ENCODE results near the gene LY6G6F.
A peak's percentile ranks its signal among the peaks of the same experiment; 100 is the strongest.
"Not testable (repeated sequence)": the region's sequence is repeated elsewhere in the genome, so short reads cannot be mapped to it uniquely, and the experiment has no call there.

The LY6G6F gene

DNA sequence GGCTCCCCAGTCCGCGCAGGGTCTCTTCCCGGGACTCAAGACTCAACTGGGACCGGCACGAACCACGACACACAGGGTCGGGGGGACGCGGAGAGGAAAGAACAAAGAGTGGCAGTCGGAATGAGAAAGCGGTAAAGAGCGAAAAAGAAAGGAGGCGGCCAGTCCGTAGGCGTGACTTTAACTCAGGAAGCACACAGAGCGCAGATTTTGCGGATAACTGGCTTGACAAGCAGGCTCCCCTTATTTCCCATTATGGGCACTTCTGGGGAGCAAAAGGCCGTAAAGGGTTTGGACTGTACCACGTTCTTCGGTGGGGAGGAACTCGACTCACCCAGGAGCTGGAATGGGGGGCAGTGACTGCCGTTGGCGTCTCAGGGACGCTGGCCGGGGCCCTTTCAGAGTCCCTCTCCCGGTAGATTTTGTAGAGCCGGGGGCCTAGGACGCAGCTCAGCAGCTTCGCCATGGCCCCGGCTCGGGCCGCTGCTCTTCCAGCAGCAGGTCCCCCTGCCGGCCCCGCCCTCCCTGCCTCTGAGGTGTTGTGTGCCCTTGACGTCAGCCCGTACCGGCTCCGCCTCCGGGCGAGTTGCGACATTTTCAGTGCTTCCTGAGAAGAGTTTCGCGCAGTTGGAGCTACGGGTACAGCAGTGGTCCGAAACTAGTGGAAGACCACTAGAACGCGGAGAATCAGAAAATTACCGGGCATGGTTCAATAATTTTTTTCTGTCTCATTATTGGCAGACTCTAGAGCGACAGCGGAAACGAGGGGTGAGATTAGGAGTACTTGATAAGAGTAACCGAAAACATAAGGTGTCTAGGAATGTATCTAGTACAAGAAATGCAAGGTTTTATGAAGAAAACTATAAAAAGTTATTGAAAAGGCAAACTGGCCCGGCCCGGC, 3.6 kb upstream of the LY6G6F start, which contains the start of gene ABHD16A:
ABHD16A (minus strand) TSS at position 506 of the 898 bp plus-strand sequence; CDS start at position 463, 43 bp downstream.
- DNase-seq: peak; percentile 98

DNA sequence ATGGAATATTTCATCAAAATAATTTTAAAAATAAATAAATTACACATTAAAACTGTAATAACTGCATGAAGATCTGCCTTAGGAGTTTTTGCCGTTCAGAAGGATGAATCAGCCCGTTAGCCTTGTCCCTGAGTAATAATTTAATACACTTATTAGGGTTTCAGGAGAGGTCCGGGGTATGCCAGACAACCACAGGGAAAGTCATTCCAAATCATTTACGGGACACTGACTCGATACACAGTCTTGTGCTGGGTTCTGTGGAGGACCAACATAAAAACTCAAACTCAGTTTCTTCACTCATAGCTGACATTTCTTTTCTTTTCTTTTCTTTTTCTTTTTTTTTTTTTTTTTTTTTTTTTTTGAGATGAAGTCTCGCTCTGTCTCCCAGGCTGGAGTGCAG, 735 bp upstream of the LY6G6F start:
- no peak for DNase-seq

DNA sequence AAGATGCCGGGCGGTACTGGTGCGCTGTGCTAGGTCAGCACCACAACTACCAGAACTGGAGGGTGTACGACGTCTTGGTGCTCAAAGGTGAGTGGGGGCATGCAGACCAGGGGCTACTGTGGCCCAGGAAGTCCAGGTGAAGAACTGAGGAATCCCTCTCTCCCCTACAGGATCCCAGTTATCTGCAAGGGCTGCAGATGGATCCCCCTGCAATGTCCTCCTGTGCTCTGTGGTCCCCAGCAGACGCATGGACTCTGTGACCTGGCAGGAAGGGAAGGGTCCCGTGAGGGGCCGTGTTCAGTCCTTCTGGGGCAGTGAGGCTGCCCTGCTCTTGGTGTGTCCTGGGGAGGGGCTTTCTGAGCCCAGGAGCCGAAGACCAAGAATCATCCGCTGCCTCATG, 1.0 kb downstream of the LY6G6F start:
- no peak for DNase-seq

DNA sequence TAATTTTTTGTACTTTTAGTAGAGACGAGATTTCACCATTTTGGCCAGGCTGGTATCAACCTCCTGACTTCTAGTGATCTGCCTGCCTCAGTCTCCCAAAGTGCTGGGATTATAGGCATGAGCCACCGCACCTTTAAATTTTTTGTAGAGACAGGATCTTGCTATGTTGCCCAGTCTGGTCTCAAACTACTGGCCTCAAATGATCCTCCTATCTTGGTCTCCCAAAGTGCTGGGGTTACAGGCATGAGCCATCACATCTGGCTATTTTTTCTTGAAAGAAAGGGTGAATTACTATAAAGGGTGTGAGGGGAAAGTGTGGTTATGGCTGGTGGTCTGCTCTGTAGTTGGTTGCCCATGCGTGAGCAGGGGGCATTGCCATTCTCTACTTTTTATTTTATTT, 1.6 kb downstream of the LY6G6F start:
- no peak for DNase-seq

DNA sequence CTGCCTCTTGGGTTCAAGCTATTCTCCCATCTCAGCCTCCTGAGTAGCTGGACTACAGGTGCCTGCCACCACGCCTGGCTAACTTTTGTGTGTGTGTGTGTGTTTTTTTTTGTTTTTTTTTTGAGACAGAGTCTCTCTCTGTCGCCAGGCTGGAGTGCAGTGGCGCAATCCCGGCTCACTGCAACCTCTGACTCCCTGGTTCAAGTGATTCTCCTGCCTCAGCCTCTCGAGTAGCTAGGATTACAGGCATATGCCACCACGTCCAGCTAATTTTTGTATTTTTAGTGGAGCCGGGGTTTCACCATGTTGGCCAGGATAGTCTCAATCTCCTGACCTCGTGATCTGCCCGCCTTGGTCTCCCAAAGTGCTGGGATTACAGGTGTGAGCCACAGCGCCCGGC, 2.5 kb downstream of the LY6G6F start:
- DNase-seq: not testable (repeated sequence)

DNA sequence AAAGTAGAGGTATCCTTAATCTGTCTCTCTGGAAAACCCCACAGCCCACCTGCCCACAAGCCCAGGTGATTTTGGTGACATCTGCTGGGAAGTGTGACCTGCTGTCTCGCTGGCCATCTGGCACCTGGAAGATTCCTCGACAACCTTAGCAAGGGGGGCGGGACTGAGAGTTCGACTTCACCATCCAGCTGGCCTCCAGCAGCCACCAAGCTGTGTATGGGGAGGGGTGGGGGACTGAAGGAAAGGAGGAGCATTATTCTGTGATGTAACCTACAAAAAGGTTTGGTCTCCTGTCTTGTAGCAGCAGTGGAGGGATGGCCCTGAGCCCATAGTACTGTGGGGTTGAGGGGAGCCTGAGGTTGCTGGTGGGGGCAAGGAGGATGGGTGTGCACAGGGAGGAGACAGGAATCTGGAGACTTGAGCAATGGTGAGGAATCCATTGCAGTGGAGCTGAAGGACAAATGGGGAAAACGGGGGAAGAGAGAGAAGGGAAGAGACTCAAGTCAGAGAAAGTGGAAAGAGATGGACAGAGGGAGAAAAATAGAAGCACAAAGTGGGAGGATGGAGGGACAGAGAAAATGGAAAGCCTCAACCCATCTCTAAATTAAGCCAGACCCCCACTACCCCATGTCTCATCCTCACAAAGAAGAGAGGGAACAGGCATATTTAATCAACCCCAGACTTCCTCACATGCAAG, 4.0 kb downstream of the LY6G6F start:
- DNase-seq: no peak

DNA sequence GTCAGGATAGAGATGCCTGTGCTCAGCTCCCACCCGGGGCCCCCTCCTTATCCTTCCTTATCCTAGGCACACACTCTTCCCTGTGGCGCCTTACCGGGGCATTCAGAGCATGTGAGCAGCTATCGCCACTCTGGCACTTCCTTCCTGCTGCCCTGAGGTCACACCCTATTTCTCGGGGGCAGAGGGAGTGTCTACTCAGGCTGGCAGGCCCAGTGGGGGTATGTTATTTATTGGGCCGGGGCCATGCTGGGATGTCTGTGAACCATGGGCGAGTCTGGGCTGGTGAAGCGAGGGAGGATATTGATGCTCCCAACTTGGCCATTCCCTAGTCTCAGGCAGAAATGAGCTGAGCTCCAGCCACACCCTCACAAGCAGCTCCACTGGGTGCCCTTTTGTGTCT, 4.6 kb downstream of the LY6G6F start:
- DNase-seq: no peak

DNA sequence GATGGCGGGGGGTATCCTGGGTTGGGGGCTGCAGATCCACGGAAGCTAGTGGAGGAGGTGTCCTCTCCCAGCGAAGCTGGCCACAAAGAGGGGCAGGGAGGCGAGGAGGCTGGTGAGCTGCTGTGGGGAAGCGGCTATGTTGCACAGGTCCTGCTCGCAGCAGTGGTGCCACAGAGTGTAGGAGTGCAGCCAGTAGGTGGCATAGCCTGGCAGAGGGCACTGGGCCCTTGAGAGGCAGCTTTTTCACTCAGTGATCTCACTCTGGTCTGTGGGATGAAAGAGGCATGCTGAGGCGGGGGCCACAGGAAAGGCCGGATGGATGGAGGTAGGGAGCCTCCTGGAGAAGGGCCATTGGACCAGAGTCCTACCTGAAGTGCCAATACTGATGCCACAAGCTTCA, 5.6 kb downstream of the LY6G6F start:
- DNase-seq: no peak

DNA sequence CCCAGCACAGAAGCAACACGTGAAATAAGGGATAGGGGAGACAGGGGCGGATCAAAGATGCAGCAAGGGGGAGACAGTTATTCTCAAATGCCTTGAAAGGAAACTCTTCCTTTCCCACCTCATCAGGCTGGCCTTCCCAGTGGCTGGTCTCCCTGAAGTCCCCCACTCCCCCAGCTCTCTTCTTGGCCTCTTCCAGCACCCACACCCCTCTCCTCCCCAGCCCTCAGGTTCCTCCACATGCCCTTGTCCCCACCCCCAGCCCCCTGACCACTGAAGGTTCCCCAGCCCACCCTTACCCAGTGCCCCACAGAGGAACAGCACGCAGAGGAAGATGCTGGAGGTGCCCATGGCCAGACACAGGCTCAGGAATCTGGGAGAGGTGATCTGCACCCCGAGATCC, 6.8 kb downstream of the LY6G6F start:
- DNase-seq: no peak

DNA sequence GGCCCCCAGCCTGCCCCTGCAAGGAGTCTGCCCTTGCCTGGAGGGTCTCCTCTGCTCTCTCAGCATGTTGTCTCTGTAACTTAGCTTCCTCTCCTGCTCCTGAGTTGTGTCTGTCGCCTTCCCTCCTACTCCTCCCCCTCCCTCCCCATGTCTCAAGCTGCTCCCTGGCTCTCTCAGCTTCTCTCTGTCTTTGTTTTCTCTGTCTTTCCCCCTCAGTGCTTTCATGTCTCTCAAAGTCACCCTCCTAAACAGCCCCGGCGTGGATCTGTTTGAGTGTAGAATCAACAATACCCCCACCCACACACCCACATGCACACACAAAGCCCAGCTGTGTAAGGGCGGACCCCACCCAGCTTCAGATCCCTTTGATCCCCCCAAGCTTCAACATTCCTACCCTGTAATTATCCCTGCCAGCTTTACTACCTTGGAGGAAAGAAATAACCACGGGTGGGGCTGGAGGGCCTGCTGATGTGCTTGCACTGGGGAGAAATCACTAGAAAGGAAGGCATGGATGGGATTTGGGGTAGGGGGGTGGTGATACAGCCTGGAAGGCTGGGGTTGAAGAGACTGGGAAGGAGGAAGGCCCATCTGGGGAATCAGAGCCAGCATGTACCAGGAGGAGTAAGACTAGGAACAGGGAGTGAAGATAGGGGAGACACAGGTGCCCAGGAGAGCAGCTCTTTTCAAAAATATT, 7.5 kb downstream of the LY6G6F start:
- no peak for DNase-seq

DNA sequence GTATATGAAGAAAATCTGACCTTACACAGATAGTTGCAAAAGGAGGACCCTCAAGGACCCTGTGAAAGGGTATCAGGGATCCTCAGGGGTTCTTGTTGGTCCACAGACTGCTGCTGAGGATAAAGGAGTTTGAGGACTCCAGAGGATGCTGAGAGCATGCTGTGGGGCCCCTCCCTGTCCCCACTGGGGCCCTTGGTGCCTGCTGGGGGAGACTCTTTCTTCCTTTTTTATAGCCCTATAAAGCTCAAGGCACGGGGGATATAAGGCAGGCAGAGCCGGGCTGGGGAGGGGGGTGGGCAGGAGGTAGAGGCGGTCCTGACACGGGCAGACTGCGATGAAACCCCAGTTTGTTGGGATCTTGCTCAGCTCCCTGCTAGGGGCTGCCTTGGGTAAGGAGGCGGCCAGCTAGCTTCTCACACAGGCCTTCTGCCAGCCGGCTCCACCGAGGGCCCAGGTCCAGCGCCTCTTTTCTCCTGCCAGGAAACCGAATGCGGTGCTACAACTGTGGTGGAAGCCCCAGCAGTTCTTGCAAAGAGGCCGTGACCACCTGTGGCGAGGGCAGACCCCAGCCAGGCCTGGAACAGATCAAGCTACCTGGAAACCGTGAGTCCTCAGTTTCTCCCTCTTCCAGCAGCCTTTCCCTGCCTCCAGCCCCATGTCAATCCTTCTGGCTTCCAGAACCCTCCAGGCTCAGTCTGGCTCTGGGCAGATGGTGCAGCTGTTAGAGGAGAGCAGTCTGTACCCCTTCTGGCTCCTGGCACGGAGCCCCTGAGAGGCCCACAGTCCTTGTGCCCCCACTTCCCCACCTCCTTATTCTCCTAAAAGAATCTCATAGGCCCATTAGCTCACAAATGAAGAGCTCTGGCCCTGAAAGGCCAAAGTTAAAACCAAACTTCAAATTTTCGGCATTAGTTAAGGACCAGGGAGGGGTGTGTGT, 8.6 kb downstream of the LY6G6F start, which contains the start of gene LY6G6D:
LY6G6D (plus strand) TSS at position 327 of the 937 bp plus-strand sequence; CDS start at position 335, 8 bp downstream.
- no peak for DNase-seq

DNA sequence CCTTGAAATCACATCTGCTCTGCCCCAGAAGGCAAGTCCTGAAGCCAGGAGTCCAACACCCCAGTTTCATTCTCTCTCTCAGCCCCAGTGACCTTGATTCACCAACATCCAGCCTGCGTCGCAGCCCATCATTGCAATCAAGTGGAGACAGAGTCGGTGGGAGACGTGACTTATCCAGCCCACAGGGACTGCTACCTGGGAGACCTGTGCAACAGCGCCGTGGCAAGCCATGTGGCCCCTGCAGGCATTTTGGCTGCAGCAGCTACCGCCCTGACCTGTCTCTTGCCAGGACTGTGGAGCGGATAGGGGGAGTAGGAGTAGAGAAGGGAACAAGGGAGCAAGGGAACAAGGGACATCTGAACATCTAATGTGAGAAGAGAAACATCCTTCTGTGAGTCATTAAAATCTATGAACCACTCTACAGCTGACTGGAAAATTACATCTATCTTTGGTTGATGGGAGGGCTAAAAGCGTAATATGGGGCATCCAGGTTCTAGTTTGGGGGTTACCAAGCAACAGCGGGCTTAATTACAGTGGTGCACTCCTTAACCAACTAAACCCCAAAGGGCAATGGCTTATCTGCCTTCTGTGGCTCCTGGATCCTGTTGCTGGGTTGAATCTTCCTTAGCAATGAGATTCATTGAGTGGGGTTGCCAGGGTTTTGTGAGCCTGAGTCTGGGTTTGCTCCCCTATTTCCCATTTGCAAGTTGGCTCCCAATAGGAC, 11.0 kb downstream of the LY6G6F start:
- no peak for DNase-seq

DNA sequence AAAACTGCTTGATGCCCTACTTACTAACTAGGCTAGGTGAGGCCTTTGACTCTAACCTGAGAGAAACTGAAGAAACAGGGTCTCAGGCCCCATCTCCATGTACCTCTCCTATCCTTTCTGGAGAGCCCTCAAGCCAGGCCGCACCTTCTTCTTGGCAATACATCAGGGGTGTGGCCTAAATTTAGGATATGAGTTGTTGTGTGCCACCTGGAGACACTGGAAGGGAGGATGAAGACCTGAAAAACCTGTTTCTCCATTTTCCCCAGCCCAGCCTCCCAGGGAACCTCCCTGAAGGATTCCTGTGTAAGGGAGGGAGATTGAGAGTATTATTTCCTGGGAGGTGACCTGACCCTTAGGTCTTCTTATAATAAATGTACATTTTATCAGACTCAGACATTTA, 11.6 kb downstream of the LY6G6F start:
- no peak for DNase-seq

DNA sequence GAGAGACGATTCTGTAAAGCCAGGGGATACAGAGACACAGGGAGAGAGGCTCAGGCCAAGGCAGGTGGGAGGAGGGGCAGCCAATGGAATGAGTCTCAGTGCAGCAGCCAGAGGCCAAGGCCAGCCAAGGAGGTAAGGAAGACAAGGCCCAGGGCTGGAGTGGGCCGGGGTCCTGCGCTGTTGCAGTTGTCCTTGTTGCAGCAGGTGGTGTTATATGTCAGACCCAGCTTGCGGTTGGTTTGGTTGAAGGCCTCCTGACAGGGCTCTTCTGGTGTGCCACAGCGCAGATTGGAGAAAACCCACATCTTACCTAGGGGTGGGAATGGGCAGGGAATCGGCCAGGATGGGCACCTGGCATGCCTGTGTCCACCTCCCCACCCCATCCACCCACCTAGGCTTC, 12.3 kb downstream of the LY6G6F start:
- no peak for DNase-seq

DNA sequence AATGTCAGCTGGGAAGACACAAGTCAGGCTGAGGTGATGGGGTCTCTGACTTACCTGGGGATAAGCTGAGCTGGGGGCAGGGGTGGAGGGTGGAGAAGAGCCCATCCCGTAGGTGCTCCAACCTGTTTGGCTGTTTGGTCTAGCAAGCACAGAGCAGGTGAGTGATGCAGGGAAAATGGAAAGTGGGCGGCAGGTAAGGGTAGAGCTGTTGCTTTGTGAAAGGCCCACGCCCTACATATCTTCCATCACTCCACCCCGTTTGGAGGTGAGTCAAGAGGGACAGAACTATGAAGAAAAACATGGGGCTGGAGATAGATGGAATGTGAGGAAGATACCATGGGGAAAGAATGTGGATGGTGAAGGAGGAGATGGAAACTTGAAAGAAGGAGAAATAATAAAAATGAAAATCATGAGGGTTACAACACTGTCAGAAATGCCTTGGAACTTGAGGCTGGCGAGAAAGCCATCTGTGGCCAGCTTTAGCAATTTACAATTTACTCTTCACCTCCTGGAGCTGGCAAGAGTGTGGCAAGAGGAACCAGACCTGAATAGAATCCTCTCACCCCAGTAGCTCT, 13.6 kb downstream of the LY6G6F start:
- DNase-seq: no peak

DNA sequence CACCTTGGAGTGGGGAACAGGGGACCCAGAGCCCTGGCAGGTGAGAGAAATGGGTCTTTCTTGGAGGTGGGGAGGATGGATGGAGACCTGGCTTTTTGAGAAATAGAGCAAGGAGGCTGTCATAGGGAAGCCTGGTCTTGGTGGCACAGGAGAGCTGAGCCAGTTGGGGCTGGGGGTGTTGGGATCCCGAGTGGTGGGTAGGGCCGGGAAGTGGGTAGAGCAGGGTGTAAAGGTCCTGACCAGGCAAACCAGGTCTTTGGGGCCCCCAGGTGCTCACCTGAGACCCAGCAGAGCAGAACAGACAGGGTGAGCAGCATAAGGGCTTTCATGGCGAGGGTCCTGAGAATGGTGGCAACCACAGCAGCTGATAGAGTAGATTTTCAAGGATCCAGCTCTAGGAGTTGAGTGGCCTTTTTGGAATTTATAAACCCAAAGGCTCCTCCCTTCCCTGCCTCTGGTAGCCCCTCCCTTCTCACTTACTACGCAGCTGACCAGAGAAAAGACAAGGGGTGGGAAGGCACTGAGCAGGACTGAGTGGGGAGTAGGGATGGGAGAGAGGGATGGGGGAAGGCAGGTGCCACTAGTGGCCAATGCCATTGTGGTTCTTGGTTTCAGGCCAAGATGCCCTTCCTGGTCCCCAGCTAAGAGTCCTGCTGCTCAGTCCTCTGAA, 14.8 kb downstream of the LY6G6F start, which contains the start of gene LY6G6C:
LY6G6C (minus strand) TSS at position 396 of the 670 bp plus-strand sequence; CDS start at position 329, 67 bp downstream.
- no peak for DNase-seq

DNA sequence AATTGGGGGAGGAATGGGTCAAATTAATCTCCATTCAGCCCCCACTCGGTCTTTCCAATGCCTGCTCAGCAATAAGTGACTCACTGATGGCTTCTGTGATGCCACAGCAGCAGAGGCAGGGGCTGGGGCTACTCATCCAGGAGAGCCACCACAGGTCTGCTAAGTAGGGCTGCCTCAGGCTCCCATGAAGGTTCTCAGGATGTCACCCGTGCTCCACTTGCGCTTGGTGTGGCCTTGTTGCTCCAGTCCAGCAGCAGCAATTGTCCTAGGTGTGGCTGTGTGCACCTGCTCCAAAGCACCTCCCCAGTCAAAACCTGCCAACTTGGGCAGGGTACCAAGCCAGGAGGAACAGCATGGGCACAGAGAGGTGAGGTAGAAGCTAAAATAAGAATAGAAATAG, 15.5 kb downstream of the LY6G6F start:
- no peak for DNase-seq

DNA sequence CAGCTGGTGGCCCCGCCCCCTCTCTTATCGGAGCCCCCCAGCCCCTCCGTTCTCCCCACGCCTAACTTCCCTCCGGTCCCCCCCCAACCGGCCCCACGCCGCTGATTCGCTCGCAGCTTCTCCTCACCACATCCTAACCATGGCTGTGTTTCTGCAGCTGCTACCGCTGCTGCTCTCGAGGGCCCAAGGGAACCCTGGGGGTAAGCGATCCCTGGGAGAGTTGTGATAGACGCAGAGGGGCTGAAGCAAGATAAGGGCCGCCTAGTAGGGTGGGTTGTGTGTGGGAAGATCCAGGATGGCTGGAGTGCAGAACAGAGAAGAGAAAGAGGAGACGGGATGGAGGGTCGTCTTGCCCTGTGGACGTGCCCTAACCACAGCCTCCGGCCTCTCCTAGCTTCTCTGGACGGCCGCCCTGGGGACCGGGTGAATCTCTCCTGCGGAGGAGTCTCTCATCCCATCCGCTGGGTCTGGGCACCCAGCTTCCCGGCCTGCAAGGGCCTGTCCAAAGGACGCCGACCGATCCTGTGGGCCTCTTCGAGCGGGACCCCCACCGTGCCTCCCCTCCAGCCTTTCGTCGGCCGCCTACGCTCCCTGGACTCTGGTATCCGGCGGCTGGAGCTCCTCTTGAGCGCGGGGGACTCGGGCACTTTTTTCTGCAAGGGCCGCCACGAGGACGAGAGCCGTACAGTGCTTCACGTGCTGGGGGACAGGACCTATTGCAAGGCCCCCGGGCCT, 16.7 kb downstream of the LY6G6F start, which contains the start of gene MPIG6B:
MPIG6B (plus strand) TSS at position 129 of the 735 bp plus-strand sequence; CDS start at position 140, 11 bp downstream.
- DNase-seq: no peak

DNA sequence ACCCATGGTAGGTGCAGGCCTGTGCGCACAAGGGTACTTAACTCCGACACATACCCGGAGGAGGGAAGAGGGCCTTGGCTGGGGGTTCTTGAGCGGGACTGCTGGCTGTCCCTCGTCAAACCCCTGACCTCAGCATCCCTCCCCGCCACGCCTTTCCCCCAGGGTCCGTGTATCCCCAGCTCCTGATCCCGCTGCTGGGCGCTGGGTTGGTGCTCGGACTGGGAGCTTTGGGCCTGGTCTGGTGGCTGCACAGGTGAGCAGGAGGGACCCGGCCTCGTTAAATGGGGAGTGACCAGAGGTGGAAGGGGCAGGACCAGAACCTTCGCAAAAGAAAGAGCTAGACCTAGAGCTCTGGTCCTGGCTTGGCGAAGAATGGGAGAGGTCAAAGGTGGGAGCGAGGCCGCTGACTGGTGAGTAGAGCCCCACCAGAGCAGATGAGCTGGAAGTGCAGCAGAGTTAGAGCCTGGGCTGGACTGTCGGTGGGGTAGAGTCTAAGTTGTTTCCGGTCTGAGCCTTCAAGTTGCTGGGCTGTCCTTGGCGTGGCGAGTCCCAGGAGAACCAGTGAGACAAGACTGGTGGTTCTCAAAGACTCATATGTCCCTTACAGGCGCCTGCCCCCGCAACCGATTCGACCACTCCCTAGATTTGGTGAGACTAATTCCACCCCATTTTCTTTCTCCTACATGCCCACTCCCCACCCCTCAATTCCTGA, 17.5 kb downstream of the LY6G6F start:
- no peak for DNase-seq

Data from fibroblast of skin of scalp (primary cell).